ENCODE results near the gene SLIT1. TPM values are rescaled to one million over a fixed set of nuclear protein-coding genes. Genes with fewer than 3 reads are reported as not detected.

The SLIT1 gene
- total RNA-seq, 4 donors from 2014 or later: 0.35 to 0.49 TPM; not detected in 2

GRCh38 chr10:97011397-97011796 lies 174.4 kb downstream of the SLIT1 start:
- Histone ChIP-seq H3K36me3 (no peaks in the 10 kb centered on the region), H3K27me3 (no peaks in the 10 kb centered on the region), H3K9me3 (peaks cover 0 to 5% of the 10 kb centered on the region in 2 donors), H3K4me3 (no peak overlapping the region), H3K27ac (no peak overlapping the region), H3K4me1 (no peaks in the 10 kb centered on the region)
- DNase-seq: no peak
- intact Hi-C loops (cut with DNase I; ENCODE audit: low total_unique reads): no loop called here
- TF ChIP-seq POLR2A (IDR thresholded peaks at IDR 0.05) (no peak), CTCF (IDR thresholded peaks at IDR 0.05) (no peak)

- TF ChIP-seq POLR2A (IDR thresholded peaks at IDR 0.05): no peak
- TF ChIP-seq CTCF (IDR thresholded peaks at IDR 0.05): no peak
- Histone ChIP-seq H3K4me1 (no peaks in the 10 kb centered on the region), H3K4me3 (no peak overlapping the region), H3K36me3 (no peaks in the 10 kb centered on the region), H3K27me3 (no peaks in the 10 kb centered on the region), H3K27ac (no peak overlapping the region), H3K9me3 (peaks cover 0 to 5% of the 10 kb centered on the region in 2 donors)
- DNase-seq: no peak
- intact Hi-C loops (cut with DNase I; ENCODE audit: low total_unique reads): no loop called here
Measured at GRCh38 chr10:97010695-97011206, 175.0 kb downstream of the SLIT1 start.

- H3K27ac ChIP-seq: no peak overlapping the region
- DNase-seq: no peak
- intact Hi-C loops (cut with DNase I; ENCODE audit: low total_unique reads): no loop called here
- no peak overlapping the region for H3K4me3 ChIP-seq
- H3K36me3 ChIP-seq: no peaks in the 10 kb centered on the region
- no peaks in the 10 kb centered on the region for H3K27me3 ChIP-seq
- TF ChIP-seq POLR2A (IDR thresholded peaks at IDR 0.05) (no peak), CTCF (IDR thresholded peaks at IDR 0.05) (no peak)
- H3K4me1 ChIP-seq: no peaks in the 10 kb centered on the region
- peaks cover 0 to 5% of the 10 kb centered on the region in 2 donors for H3K9me3 ChIP-seq
Measured at GRCh38 chr10:97007417-97007816, 178.3 kb downstream of the SLIT1 start.

- no peaks in the 10 kb centered on the region for H3K4me1 ChIP-seq
- TF ChIP-seq CTCF (IDR thresholded peaks at IDR 0.05) (no peak), POLR2A (IDR thresholded peaks at IDR 0.05) (no peak)
- no peaks in the 10 kb centered on the region for H3K27me3 ChIP-seq
- intact Hi-C loops (cut with DNase I; ENCODE audit: low total_unique reads): no loop called here
- no peaks in the 10 kb centered on the region for H3K36me3 ChIP-seq
- DNase-seq: no peak
- no peak overlapping the region for H3K27ac ChIP-seq
- peaks cover 0 to 5% of the 10 kb centered on the region in 2 donors for H3K9me3 ChIP-seq
- no peak overlapping the region for H3K4me3 ChIP-seq
Measured at GRCh38 chr10:97006364-97006763, 179.4 kb downstream of the SLIT1 start.

- intact Hi-C loops (cut with DNase I; ENCODE audit: low total_unique reads): no loop called here
- H3K4me3 ChIP-seq: no peak overlapping the region
- H3K9me3 ChIP-seq: peaks cover 0 to 5% of the 10 kb centered on the region in 2 donors
- H3K27me3 ChIP-seq: no peaks in the 10 kb centered on the region
- H3K27ac ChIP-seq: no peak overlapping the region
- no peaks in the 10 kb centered on the region for H3K4me1 ChIP-seq
- DNase-seq: no peak
- TF ChIP-seq POLR2A (IDR thresholded peaks at IDR 0.05) (no peak), CTCF (IDR thresholded peaks at IDR 0.05) (no peak)
- H3K36me3 ChIP-seq: no peaks in the 10 kb centered on the region
Measured at GRCh38 chr10:97005349-97005748, 180.4 kb downstream of the SLIT1 start.

Measured in uterus (tissue), 4 donors.